SK-N-SH treated with all-trans-retinoic acid at 6 μM for 48 hours (cell line): Measurements from ENCODE around the gene BTG4.
A peak's percentile ranks its signal among the peaks of the same experiment; 100 is the strongest.

ENCODE experiments used
- ATAC-seq: fragments of 200-7000 bp; cut with Tn5 transposase; 3 replicates; pipeline ENCODE4 v1.9.1; 2020; ENCODE audit warnings: mild to moderate bottlenecking, moderate library complexity
- ARNTL ChIP-seq: fragments of 450-650 bp; formaldehyde crosslinking; IDR thresholded peaks from 2 replicates; pipeline ENCODE4 v1.5.0; 2020; ENCODE audit warnings: low read depth, mild to moderate bottlenecking, moderate library complexity, borderline replicate concordance
- BACH2 ChIP-seq: fragments of 250-450 bp; sonication (Bioruptor Pico); IDR thresholded peaks from 2 replicates; pipeline ENCODE4 v1.9.0; 2021; ENCODE audit warnings: mild to moderate bottlenecking, borderline replicate concordance
- CSDC2 ChIP-seq: fragments of 250-450 bp; sonication (Bioruptor Pico); IDR thresholded peaks from 2 replicates; pipeline ENCODE4 v1.5.0; 2020; ENCODE audit warnings: mild to moderate bottlenecking, moderate library complexity
- ESRRG ChIP-seq: fragments of 250-450 bp; sonication (Bioruptor Pico); IDR thresholded peaks from 2 replicates; pipeline ENCODE4 v1.6.1; 2021; ENCODE audit warnings: mild to moderate bottlenecking
- GLIS3 ChIP-seq: fragments of 250-450 bp; sonication (Bioruptor Pico); IDR thresholded peaks from 2 replicates; pipeline ENCODE4 v1.5.0; 2020; ENCODE audit warnings: mild to moderate bottlenecking, moderate library complexity
- OSR1 ChIP-seq: fragments of 250-450 bp; sonication (Bioruptor Pico); IDR thresholded peaks from 2 replicates; pipeline ENCODE4 v1.8.0; 2022; ENCODE audit warnings: moderate library complexity, mild to moderate bottlenecking, inconsistent platforms
- PPARA ChIP-seq: fragments of 250-450 bp; sonication (Bioruptor Pico); IDR thresholded peaks from 2 replicates; pipeline ENCODE4 v1.5.0; 2020; ENCODE audit warnings: mild to moderate bottlenecking, borderline replicate concordance
- SNAI2 ChIP-seq: fragments of 250-450 bp; sonication (Bioruptor Pico); IDR thresholded peaks from 2 replicates; pipeline ENCODE4 v1.5.0; 2020; ENCODE audit warnings: mild to moderate bottlenecking, moderate library complexity
- TOX ChIP-seq: fragments of 250-450 bp; sonication (Bioruptor Pico); IDR thresholded peaks from 2 replicates; pipeline ENCODE4 v1.8.0; 2021; ENCODE audit warnings: mild to moderate bottlenecking, moderate library complexity, borderline replicate concordance
- ZC3H10 ChIP-seq: fragments of 250-450 bp; sonication (Bioruptor Pico); IDR thresholded peaks from 2 replicates; pipeline ENCODE4 v1.5.1; 2021; ENCODE audit warnings: mild to moderate bottlenecking, moderate library complexity
- ZFP3 ChIP-seq: fragments of 250-450 bp; sonication (Bioruptor Pico); IDR thresholded peaks from 2 replicates; pipeline ENCODE4 v1.5.0; 2020; ENCODE audit warnings: mild to moderate bottlenecking, moderate library complexity
- ZFP30 ChIP-seq: fragments of 450-650 bp; formaldehyde crosslinking; IDR thresholded peaks from 2 replicates; pipeline ENCODE4 v1.5.0; 2022; ENCODE audit warnings: mild to moderate bottlenecking, moderate library complexity
- ZNF565 ChIP-seq: fragments of 450-650 bp; formaldehyde crosslinking; conservative IDR thresholded peaks from 2 replicates; pipeline ENCODE4 v1.5.0; 2020; ENCODE audit warnings: low read depth, mild to moderate bottlenecking, moderate library complexity
- ZNF70 ChIP-seq: fragments of 450-650 bp; formaldehyde crosslinking; IDR thresholded peaks from 2 replicates; pipeline ENCODE4 v1.5.0; 2020; ENCODE audit warnings: mild to moderate bottlenecking, moderate library complexity
- ZNF8 ChIP-seq: fragments of 450-650 bp; formaldehyde crosslinking; IDR thresholded peaks from 2 replicates; pipeline ENCODE4 v1.5.0; 2020; ENCODE audit warnings: mild to moderate bottlenecking, moderate library complexity
- TF ChIP-seq, protein P1 (sequence below): fragments of 250-450 bp; sonication (Bioruptor Pico); IDR thresholded peaks from 2 replicates; pipeline ENCODE4 v1.8.0; 2020; ENCODE audit warnings: mild to moderate bottlenecking, moderate library complexity, borderline replicate concordance
- TF ChIP-seq, protein P2 (sequence below): fragments of 250-450 bp; sonication (Bioruptor Pico); IDR thresholded peaks from 2 replicates; pipeline ENCODE4 v1.5.0; 2020; ENCODE audit warnings: mild to moderate bottlenecking, moderate library complexity
- TF ChIP-seq, protein P3 (sequence below): fragments of 250-450 bp; sonication (Bioruptor Pico); IDR thresholded peaks from 2 replicates; pipeline ENCODE4 v1.5.1; 2020; ENCODE audit warnings: low read depth, mild to moderate bottlenecking, moderate library complexity
- TF ChIP-seq, protein P4 (sequence below): fragments of 250-450 bp; sonication (Bioruptor Pico); IDR thresholded peaks from 2 replicates; pipeline ENCODE4 v1.8.0; 2021; ENCODE audit warnings: low read depth, mild to moderate bottlenecking, moderate library complexity, borderline replicate concordance
- TF ChIP-seq, protein P5 (sequence below): fragments of 250-450 bp; sonication (Bioruptor Pico); IDR thresholded peaks from 2 replicates; pipeline ENCODE4 v1.5.1; 2021; ENCODE audit warnings: mild to moderate bottlenecking, moderate library complexity

BTG4 gene

DNA sequence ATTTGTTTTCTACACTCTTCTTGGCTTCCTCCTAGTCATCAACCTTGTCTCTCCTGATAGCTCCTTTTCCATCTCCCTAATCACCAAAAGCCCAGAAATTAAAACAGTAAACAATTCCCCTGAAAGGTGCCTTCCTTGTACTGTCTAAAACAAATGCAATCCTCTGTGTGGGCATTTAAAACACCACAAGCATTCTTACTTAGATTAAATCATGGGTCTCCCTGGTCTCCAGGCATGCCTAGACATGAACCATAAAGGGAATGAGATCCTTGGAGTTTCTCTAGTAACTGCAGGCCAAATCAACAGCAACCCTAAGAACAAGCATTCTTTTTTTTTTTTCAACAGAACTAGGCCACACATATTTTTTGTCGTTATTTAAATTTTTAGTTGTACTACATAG, 1.9 kb downstream of the BTG4 start:
- TF ChIP-seq, protein P1, sequence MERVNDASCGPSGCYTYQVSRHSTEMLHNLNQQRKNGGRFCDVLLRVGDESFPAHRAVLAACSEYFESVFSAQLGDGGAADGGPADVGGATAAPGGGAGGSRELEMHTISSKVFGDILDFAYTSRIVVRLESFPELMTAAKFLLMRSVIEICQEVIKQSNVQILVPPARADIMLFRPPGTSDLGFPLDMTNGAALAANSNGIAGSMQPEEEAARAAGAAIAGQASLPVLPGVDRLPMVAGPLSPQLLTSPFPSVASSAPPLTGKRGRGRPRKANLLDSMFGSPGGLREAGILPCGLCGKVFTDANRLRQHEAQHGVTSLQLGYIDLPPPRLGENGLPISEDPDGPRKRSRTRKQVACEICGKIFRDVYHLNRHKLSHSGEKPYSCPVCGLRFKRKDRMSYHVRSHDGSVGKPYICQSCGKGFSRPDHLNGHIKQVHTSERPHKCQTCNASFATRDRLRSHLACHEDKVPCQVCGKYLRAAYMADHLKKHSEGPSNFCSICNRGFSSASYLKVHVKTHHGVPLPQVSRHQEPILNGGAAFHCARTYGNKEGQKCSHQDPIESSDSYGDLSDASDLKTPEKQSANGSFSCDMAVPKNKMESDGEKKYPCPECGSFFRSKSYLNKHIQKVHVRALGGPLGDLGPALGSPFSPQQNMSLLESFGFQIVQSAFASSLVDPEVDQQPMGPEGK, result no peak
- TF ChIP-seq ZFP30 (CRISPR knock-in tag) (no peak), SNAI2 (CRISPR knock-in tag) (no peak), CSDC2 (CRISPR knock-in tag) (no peak)
- TF ChIP-seq, protein P2, sequence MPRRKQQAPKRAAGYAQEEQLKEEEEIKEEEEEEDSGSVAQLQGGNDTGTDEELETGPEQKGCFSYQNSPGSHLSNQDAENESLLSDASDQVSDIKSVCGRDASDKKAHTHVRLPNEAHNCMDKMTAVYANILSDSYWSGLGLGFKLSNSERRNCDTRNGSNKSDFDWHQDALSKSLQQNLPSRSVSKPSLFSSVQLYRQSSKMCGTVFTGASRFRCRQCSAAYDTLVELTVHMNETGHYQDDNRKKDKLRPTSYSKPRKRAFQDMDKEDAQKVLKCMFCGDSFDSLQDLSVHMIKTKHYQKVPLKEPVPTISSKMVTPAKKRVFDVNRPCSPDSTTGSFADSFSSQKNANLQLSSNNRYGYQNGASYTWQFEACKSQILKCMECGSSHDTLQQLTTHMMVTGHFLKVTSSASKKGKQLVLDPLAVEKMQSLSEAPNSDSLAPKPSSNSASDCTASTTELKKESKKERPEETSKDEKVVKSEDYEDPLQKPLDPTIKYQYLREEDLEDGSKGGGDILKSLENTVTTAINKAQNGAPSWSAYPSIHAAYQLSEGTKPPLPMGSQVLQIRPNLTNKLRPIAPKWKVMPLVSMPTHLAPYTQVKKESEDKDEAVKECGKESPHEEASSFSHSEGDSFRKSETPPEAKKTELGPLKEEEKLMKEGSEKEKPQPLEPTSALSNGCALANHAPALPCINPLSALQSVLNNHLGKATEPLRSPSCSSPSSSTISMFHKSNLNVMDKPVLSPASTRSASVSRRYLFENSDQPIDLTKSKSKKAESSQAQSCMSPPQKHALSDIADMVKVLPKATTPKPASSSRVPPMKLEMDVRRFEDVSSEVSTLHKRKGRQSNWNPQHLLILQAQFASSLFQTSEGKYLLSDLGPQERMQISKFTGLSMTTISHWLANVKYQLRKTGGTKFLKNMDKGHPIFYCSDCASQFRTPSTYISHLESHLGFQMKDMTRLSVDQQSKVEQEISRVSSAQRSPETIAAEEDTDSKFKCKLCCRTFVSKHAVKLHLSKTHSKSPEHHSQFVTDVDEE (CRISPR knock-in tag), result no peak
- peak; percentile 15; the same call in 1 of the 3 replicates for ATAC-seq

DNA sequence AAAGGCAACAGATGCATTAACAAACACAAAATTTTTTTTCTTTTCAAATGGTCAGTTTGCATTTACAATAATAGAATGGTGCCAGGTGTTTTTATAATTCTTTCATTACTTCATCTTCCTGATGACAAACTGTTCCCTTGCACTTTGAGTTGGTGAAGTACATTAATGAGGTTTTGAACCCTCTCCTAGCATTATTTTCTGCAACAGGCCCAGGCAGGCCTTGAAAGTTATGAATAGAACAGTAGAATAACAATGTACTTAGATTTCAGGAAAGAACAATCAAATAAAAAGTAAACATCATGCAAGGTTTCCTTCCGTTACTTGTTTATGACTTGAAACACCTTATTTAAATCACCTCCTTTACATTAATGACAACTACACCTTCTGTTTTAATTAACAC, 9.6 kb downstream of the BTG4 start:
- TF ChIP-seq GLIS3 (CRISPR knock-in tag) (no peak), ZNF8 (CRISPR knock-in tag) (no peak), ZC3H10 (no peak), PPARA (CRISPR knock-in tag) (no peak)
- no peak for ATAC-seq

DNA sequence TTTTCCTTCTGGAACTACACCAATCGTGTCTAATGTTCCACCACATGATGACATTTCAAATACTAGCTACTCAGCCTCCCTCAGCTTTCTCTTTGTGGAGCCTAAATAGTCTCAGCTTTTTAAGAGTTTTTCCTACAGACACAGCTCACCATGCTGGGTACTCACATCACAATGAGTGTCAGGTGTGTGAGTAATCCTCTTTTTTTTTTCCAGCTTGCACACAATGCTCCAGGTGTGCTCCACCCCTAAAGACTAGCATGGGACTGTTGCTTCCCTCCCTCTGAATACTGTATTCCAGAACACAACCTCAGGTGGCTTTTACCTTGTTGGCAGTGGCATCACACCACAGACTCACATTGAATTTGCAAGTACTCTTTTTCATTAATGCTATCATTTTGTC, 11.7 kb downstream of the BTG4 start:
- no peak for ATAC-seq
- TF ChIP-seq PPARA (CRISPR knock-in tag) (no peak), TOX (CRISPR knock-in tag) (no peak), ZNF70 (CRISPR knock-in tag) (no peak), ZNF565 (CRISPR knock-in tag) (no peak), ZFP30 (CRISPR knock-in tag) (no peak), ARNTL (CRISPR knock-in tag) (no peak), ESRRG (CRISPR knock-in tag) (no peak), SNAI2 (CRISPR knock-in tag) (no peak), OSR1 (CRISPR knock-in tag) (no peak), BACH2 (no peak), ZFP3 (CRISPR knock-in tag) (no peak)
- TF ChIP-seq, protein P3, sequence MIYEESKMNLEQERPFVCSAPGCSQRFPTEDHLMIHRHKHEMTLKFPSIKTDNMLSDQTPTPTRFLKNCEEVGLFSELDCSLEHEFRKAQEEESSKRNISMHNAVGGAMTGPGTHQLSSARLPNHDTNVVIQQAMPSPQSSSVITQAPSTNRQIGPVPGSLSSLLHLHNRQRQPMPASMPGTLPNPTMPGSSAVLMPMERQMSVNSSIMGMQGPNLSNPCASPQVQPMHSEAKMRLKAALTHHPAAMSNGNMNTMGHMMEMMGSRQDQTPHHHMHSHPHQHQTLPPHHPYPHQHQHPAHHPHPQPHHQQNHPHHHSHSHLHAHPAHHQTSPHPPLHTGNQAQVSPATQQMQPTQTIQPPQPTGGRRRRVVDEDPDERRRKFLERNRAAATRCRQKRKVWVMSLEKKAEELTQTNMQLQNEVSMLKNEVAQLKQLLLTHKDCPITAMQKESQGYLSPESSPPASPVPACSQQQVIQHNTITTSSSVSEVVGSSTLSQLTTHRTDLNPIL (CRISPR knock-in tag), result no peak
- TF ChIP-seq, protein P4, sequence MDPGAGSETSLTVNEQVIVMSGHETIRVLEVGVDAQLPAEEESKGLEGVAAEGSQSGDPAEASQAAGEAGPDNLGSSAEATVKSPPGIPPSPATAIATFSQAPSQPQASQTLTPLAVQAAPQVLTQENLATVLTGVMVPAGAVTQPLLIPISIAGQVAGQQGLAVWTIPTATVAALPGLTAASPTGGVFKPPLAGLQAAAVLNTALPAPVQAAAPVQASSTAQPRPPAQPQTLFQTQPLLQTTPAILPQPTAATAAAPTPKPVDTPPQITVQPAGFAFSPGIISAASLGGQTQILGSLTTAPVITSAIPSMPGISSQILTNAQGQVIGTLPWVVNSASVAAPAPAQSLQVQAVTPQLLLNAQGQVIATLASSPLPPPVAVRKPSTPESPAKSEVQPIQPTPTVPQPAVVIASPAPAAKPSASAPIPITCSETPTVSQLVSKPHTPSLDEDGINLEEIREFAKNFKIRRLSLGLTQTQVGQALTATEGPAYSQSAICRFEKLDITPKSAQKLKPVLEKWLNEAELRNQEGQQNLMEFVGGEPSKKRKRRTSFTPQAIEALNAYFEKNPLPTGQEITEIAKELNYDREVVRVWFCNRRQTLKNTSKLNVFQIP (CRISPR knock-in tag), result no peak
- TF ChIP-seq, protein P5, sequence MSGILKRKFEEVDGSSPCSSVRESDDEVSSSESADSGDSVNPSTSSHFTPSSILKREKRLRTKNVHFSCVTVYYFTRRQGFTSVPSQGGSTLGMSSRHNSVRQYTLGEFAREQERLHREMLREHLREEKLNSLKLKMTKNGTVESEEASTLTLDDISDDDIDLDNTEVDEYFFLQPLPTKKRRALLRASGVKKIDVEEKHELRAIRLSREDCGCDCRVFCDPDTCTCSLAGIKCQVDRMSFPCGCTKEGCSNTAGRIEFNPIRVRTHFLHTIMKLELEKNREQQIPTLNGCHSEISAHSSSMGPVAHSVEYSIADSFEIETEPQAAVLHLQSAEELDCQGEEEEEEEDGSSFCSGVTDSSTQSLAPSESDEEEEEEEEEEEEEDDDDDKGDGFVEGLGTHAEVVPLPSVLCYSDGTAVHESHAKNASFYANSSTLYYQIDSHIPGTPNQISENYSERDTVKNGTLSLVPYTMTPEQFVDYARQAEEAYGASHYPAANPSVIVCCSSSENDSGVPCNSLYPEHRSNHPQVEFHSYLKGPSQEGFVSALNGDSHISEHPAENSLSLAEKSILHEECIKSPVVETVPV (CRISPR knock-in tag), result no peak
- TF ChIP-seq, all 23 proteins: peak for 0

DNA sequence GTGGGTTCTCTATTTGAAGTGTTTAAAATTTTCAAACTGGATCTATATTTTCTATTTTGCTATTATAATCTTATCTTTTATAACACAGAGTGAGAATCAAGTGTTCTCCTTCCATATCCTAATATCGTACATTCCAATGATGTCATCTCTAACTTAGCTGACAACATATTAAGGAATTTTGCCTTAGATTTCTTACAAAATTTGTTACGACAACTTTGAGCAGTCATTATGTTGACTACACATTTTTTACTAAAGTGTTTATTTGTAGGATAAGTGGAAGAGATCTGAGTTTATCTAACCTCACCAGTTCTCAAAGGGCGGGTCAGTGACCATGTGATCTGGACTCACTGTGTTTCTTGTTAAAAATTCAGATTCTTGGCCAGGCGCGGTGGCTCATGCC, 12.7 kb downstream of the BTG4 start:
- no peak for ATAC-seq
- TF ChIP-seq ZNF565 (CRISPR knock-in tag) (no peak), ESRRG (CRISPR knock-in tag) (no peak), ZNF70 (CRISPR knock-in tag) (no peak), ARNTL (CRISPR knock-in tag) (no peak), GLIS3 (CRISPR knock-in tag) (no peak), ZFP3 (CRISPR knock-in tag) (no peak)
- TF ChIP-seq, protein P3 (CRISPR knock-in tag), result no peak
